LNCaP clone FGC (cell line): ENCODE measurements around the gene PPFIA1.

Experiments used
- DNase-seq: peaks from one replicate; pipeline ENCODE4 v3.0.0-alpha.2; 2011; ENCODE audit warnings: low read depth
- H3K4me3 ChIP-seq: 2 replicates; pipeline ENCODE4 v1.5.1; 2011; ENCODE audit warnings: mild to moderate bottlenecking, low read depth, low read length, control low read depth
- TF ChIP-seq, protein P1 (sequence below): IDR thresholded peaks from 2 replicates; pipeline ENCODE4 v1.5.1; 2012; ENCODE audit warnings: mild to moderate bottlenecking; ENCODE audit not compliant: control insufficient read depth, insufficient read depth; ENCODE audit errors: extremely low read depth

The PPFIA1 gene

DNA sequence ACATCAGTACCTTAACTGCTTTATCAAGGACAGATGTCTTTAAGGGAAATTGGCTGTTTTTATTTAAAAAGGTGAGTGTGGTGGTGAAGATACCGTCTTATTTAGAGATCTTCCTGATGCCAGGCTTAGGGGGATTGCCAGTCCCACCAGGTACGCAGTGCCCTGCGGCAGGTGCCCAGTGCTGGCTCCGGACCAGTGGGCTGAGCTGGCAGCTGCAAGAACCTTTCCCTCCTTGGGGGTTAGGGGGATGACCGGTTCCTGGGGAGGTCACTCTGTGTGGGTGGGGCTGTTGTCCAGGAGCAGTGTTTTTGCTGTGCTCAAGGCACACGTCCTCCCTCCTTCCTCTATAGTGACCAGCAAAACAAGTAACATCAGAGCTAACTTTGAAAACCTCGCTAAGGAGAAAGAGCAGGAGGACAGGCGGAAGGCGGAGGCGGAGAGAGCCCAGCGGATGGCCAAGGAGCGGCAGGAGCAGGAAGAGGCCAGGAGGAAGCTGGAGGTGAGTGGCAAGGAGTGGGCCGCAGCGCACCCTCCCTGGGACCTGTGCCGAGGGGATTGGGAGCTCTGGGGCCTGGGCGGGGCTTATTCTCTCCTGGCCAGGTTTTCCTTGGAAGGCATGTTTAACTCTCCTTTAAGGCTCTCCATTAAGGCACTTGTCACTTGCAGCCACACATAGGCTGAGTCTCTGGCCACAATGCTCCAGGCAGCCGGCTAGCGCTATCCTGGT is 158.4 kb downstream of the PPFIA1 start:
- TF ChIP-seq, protein P1, sequence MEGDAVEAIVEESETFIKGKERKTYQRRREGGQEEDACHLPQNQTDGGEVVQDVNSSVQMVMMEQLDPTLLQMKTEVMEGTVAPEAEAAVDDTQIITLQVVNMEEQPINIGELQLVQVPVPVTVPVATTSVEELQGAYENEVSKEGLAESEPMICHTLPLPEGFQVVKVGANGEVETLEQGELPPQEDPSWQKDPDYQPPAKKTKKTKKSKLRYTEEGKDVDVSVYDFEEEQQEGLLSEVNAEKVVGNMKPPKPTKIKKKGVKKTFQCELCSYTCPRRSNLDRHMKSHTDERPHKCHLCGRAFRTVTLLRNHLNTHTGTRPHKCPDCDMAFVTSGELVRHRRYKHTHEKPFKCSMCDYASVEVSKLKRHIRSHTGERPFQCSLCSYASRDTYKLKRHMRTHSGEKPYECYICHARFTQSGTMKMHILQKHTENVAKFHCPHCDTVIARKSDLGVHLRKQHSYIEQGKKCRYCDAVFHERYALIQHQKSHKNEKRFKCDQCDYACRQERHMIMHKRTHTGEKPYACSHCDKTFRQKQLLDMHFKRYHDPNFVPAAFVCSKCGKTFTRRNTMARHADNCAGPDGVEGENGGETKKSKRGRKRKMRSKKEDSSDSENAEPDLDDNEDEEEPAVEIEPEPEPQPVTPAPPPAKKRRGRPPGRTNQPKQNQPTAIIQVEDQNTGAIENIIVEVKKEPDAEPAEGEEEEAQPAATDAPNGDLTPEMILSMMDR = no peak
- no peak overlapping the region for H3K4me3 ChIP-seq
- DNase-seq = no peak

DNA sequence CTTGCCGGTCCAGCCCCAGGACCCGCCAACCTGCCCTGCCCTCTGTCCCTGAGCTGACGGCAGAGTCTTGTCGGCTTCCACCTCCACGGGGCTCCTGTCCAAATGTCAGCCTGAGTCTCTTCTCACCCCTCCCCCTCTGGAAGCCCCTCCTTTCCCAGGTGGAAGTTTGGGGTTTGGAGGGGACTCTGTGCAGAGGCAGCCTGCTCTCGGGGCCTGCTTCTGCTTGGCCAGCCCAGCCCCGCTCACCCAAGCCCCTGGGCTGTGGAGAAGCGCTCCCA is 158.9 kb downstream of the PPFIA1 start:
- TF ChIP-seq, protein P1 = no peak
- no peak for DNase-seq
- H3K4me3 ChIP-seq = no peak overlapping the region

DNA sequence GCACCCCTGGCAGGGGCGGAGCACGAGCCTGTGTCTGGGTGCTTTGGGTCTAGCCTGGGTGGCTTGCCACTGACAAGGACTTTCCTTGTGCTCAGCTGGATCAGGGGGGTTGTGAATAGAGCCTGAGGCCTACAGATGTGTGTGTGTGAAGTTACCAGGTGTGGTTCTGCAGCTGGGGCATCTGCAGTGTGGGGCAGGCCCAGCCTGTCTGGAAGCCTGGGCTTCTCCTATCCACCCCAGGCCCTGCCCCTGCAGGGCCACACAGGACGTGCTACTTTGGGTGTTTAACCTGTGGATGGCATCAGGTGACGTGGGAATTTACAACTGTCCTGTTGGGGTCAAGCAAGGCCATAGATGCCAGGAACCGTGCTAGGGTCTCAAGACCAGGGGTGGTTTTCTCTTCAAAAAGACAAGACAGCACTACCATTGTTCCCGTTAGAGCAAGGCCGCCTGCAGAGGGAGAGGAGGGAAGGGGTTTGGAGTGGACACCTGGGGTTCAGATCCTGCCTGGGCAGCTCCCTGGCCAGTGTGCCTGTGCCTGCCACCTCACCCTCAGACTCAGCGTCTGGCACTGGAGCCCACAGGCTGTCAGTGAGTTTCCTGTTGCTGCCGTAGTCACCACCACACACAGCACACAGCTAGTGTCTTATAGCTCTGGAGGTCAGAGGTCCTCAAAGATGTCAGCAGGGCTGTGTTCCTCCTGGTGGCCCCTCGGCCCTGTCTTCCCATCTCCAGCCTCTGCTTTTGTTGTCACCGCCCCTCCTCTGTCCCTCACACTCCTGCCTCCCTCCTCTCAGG is 159.4 kb downstream of the PPFIA1 start:
- H3K4me3 ChIP-seq = no peak overlapping the region
- TF ChIP-seq, protein P1 = no peak
- no peak for DNase-seq

DNA sequence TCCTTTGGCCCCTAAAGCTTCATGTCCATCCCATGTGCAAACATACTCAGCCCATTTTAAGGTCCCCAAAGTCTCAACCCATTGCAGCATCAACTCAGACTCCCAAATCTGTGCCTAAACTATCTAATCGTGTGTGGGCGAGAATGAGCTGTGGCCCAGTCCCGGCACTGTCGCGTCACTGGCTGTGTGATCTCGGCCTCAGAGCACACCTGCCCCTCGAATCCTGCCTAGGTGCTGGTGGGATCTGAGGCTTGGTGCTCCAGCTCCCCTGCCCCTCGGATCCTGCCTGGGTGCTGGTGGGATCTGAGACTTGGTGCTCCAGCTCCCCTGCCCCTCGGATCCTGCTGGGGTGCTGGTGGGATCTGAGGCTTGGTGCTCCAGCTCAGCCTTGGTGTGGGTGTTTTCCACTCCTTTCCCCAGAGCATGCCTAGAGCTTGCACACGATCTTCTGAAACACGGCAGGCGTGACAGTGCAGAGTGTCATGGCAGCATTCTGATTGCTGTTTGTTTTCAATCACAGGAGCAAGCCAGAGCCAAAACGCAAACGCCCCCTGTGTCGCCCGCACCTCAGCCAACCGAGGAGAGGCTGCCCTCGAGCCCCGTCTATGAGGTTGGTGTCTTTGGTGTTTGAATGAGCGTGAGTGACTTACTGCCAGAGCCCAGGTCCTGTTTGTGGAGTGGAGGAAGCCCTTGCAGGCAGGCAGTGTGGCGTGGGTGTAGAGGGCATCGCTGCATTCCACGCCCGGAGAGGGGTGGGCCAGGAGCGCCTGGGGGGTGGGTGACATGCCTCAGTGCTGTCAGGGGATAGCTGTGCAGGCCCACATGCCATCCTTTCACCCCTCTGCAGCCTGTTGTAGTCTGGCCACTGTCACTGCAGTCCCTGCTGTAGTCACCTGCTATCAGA is 160.4 kb downstream of the PPFIA1 start:
- no peak for DNase-seq
- H3K4me3 ChIP-seq = no peak overlapping the region
- TF ChIP-seq, protein P1 = no peak

DNA sequence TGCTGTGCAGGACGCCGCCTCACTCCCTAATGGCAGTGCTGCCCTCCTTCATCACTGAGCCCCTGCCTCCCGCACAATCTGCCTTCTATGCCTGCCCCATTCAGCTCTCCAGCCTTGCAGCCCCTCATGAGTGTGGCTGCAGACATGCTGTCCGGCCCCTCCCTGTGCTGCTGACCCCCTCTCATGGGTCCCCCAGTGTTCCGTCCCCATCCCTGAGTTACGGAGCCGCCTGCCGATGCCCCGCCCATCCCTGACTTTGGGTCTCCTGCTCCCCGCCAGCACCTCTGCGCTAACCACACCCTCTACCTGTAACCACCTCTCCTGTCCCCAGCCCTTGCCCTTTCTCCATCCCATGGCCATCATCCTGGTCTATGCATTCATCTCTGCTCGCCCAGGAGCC is 161.1 kb downstream of the PPFIA1 start:
- no peak overlapping the region for H3K4me3 ChIP-seq
- DNase-seq = no peak
- TF ChIP-seq, protein P1 = no peak

DNA sequence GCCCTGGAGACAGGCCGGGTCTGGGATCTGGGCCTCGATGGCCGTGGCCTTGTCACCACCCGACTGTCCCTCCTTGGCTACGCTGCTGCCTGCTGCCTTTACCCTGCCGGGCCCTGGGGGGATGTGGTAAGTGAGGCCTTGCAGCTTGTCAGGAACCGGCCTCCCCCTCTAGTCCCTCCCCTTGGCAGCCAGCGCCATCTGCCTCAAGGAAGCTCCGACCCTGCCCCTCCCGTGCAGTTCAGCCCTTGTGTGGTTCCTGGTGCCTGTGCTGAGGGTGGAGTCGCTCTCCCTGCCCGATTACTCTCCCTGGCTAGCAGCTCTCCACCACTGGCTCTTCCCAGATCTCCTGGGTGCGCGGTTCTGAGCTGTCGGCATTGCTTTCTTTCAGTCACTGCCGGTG is 161.6 kb downstream of the PPFIA1 start:
- DNase-seq = no peak
- no peak overlapping the region for H3K4me3 ChIP-seq
- TF ChIP-seq, protein P1 = no peak
